ENCODE measurements around the gene TXNDC12. TPM values are rescaled to one million over a fixed set of nuclear protein-coding genes. Genes with fewer than 3 reads are reported as not detected.
A peak's percentile ranks its signal among the peaks of the same experiment; 100 is the strongest.

Gene TXNDC12
- total and polyA plus RNA-seq, 9 of the 15 experiments (the other 6 are each of a cell fraction or from before 2014, with no cell fraction given): 17.0 to 60.8 (median 37.8) TPM

- TF ChIP-seq ZSCAN32 (CRISPR knock-in tag; IDR thresholded peaks at IDR 0.05) (no peak), COPS2 (conservative IDR thresholded peaks at IDR 0.05) (no peak), CHD2 (IDR thresholded peaks at IDR 0.05; ENCODE audit: low read depth, low read length) (no peak), HNRNPUL1 (IDR thresholded peaks at IDR 0.05; ENCODE audit: low read length) (no peak), ZNF384 (IDR thresholded peaks at IDR 0.05; ENCODE audit: low read depth, low read length) (no peak), FOXM1 (IDR thresholded peaks at IDR 0.05; ENCODE audit: low read depth) (peak; percentile 9; the same call in 1 of the 2 replicates), FOXM1 (CRISPR knock-in tag; IDR thresholded peaks at IDR 0.05; ENCODE audit: low read depth) (no peak), ZNF707 (CRISPR knock-in tag; conservative IDR thresholded peaks at IDR 0.05) (no peak), MTA1 (IDR thresholded peaks at IDR 0.05; ENCODE audit: borderline replicate concordance) (0 out of 2 replicates have a peak, but pooled peaks have one; percentile 10), ZNF445 (CRISPR knock-in tag; IDR thresholded peaks at IDR 0.05; ENCODE audit: low read depth) (no peak), SMARCC2 (IDR thresholded peaks at IDR 0.05; ENCODE audit: low read depth) (0 out of 2 replicates have a peak, but pooled peaks have one; percentile 11), HCFC1 (IDR thresholded peaks at IDR 0.05; ENCODE audit: low read depth, low read length) (peak; percentile 86), TCFL5 (CRISPR knock-in tag; conservative IDR thresholded peaks at IDR 0.05) (no peak), RHOXF2B (CRISPR knock-in tag; conservative IDR thresholded peaks at IDR 0.05) (no peak), HDAC1 (IDR thresholded peaks at IDR 0.05) (no peak), ATF3 (IDR thresholded peaks at IDR 0.05) (no peak; the same call in 1 of the 2 replicates), ATF3 (CRISPR knock-in tag; conservative IDR thresholded peaks at IDR 0.05) (peak; percentile 54; the same call in 1 of the 2 replicates), BCL6 (CRISPR knock-in tag; IDR thresholded peaks at IDR 0.05) (no peak), ZBTB1 (CRISPR knock-in tag; IDR thresholded peaks at IDR 0.05; ENCODE audit: borderline replicate concordance, low read depth) (0 out of 2 replicates have a peak, but pooled peaks have one; percentile 5), RBM14 (IDR thresholded peaks at IDR 0.05; ENCODE audit: borderline replicate concordance, insufficient read depth, low read depth, low read length) (no peak), NCOR1 (IDR thresholded peaks at IDR 0.05) (0 out of 2 replicates have a peak, but pooled peaks have one; percentile 0), ZNF507 (tag; conservative IDR thresholded peaks at IDR 0.05) (no peak), FOXJ3 (CRISPR knock-in tag; IDR thresholded peaks at IDR 0.05) (no peak), RBM22 (IDR thresholded peaks at IDR 0.05; ENCODE audit: low read depth, low read length, poor library complexity, severe bottlenecking) (no peak)
- TF ChIP-seq, protein P1, sequence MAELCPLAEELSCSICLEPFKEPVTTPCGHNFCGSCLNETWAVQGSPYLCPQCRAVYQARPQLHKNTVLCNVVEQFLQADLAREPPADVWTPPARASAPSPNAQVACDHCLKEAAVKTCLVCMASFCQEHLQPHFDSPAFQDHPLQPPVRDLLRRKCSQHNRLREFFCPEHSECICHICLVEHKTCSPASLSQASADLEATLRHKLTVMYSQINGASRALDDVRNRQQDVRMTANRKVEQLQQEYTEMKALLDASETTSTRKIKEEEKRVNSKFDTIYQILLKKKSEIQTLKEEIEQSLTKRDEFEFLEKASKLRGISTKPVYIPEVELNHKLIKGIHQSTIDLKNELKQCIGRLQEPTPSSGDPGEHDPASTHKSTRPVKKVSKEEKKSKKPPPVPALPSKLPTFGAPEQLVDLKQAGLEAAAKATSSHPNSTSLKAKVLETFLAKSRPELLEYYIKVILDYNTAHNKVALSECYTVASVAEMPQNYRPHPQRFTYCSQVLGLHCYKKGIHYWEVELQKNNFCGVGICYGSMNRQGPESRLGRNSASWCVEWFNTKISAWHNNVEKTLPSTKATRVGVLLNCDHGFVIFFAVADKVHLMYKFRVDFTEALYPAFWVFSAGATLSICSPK (IDR thresholded peaks at IDR 0.05; ENCODE audit: borderline replicate concordance): no peak
- TF ChIP-seq, protein P2, sequence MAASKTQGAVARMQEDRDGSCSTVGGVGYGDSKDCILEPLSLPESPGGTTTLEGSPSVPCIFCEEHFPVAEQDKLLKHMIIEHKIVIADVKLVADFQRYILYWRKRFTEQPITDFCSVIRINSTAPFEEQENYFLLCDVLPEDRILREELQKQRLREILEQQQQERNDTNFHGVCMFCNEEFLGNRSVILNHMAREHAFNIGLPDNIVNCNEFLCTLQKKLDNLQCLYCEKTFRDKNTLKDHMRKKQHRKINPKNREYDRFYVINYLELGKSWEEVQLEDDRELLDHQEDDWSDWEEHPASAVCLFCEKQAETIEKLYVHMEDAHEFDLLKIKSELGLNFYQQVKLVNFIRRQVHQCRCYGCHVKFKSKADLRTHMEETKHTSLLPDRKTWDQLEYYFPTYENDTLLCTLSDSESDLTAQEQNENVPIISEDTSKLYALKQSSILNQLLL (CRISPR knock-in tag; IDR thresholded peaks at IDR 0.05; ENCODE audit: borderline replicate concordance): no peak
- TF ChIP-seq, protein P3, sequence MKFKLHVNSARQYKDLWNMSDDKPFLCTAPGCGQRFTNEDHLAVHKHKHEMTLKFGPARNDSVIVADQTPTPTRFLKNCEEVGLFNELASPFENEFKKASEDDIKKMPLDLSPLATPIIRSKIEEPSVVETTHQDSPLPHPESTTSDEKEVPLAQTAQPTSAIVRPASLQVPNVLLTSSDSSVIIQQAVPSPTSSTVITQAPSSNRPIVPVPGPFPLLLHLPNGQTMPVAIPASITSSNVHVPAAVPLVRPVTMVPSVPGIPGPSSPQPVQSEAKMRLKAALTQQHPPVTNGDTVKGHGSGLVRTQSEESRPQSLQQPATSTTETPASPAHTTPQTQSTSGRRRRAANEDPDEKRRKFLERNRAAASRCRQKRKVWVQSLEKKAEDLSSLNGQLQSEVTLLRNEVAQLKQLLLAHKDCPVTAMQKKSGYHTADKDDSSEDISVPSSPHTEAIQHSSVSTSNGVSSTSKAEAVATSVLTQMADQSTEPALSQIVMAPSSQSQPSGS (CRISPR knock-in tag; IDR thresholded peaks at IDR 0.05): no peak
Measured at GRCh38 chr1:52055866-52056162, 823 bp upstream of the TXNDC12 start (continued).
